Measurements from ENCODE around the gene CYB561D1.

CYB561D1 gene

DNA sequence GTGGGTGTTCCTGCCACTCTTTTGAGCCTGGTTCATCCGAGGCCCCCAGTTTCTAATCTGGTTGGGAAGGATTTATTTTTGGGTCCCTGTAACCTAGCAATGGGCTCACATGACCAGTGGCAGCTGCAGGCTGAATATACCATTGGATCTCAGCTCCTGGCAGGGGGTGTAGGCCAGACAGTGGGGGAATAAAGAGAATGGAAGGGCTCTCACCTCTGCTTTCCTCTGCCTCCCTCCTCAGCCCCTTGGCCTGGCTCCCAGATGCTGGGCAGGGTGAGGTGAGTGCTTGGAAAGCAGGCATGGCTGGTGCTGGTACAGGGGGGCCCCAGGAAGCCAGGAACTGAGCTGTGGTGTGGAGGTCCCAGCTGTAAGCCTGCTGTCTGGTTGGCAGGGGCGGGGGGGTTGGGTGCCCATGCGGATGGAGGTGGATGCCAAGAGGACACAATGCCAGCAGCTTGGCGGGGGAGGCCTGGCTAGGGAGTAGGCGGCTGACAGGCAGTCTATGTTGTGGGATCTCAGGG lies 42.1 kb downstream of the CYB561D1 start:
- peaks cover 4% of the 10 kb centered on the region for H3K4me1 ChIP-seq (ENCODE audit: control insufficient read depth, insufficient read depth, low read length)
- H3K36me3 ChIP-seq (ENCODE audit: control insufficient read depth, insufficient read depth, low read length) = no peaks in the 10 kb centered on the region
- H3K27me3 ChIP-seq (ENCODE audit: control insufficient read depth, insufficient read depth, low read length) = no peaks in the 10 kb centered on the region
- no peak overlapping the region for H3K9ac ChIP-seq (ENCODE audit: low read depth, low read length)
- no peak overlapping the region for H3K4me3 ChIP-seq (ENCODE audit: low read depth, low read length)
- H3K9me3 ChIP-seq (ENCODE audit: control insufficient read depth, insufficient read depth, low read length) = no peaks in the 10 kb centered on the region

DNA sequence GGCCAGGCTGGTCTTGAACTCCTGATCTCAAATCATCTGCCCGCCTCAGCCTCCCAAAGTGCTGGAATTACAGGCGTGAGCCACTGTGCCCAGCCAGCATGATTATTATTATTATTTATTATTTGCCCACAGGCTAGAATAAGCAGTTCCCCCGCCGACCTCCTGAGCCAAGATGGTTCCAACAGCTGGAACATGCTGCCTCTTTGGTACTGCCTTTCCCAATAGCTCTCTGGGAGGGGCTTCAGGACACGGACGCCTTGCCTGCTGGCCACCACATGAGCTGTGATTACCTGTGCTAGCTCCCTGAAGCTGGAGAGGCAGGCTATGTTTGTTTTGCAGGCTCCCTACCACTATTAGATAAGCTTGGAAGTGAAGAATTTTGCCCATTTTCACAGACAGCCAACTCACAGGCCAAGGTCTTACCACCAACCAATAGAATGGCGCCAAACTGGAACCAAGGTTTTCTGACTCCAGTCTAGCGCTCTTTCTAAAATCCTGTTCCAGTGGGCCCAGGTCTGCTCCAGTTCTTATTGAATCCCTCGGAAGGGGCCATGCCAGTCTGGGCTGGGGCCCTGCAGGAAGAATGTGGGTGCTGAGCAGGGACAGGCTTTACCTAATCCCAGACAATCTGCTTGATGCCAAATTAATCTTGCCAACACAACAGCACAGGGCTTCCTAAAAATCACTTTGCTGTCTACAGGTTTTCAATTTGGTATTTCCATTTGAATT lies 43.7 kb downstream of the CYB561D1 start:
- H3K27me3 ChIP-seq (ENCODE audit: control insufficient read depth, insufficient read depth, low read length) = no peaks in the 10 kb centered on the region
- no peaks in the 10 kb centered on the region for H3K9me3 ChIP-seq (ENCODE audit: control insufficient read depth, insufficient read depth, low read length)
- no peak overlapping the region for H3K9ac ChIP-seq (ENCODE audit: low read depth, low read length)
- no peak overlapping the region for H3K4me3 ChIP-seq (ENCODE audit: low read depth, low read length)
- no peaks in the 10 kb centered on the region for H3K36me3 ChIP-seq (ENCODE audit: control insufficient read depth, insufficient read depth, low read length)
- H3K4me1 ChIP-seq (ENCODE audit: control insufficient read depth, insufficient read depth, low read length) = peaks cover 4% of the 10 kb centered on the region

DNA sequence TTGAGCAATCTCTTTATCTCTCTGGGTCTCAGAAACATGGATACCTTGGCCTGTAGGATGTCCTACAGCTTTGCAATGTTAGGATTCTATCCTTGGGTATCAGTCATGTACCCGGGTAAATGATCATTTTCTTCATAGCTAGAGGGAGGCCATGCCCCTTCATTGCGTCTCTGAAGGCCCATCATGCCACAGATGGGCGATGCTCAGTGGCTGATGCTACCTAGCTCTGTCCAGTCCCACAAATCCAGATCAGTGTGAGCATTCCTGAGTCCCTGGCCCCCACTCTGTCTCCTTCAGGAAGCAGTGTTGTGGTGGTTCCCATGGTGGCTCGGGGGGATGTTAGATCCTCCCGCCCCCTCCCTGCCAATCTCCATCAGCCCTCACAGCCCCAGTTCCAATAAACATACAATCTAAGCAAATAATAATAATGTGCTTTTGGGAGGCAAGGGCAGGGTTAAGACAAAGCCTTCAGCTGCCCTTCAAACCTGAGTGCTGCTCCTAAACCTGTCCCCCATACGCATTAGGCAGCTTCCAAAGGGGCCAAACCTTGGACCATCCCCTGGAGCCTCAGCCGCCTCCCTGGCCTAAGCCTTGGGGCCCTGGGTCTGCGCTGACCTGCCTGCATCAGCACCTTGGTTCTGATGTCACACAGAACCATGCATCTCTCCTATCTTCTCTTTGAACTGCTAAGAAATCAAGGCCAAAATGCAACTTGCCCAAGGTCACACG lies 45.1 kb downstream of the CYB561D1 start:
- Histone ChIP-seq H3K4me1 (ENCODE audit: control insufficient read depth, insufficient read depth, low read length) (peaks cover 4% of the 10 kb centered on the region), H3K36me3 (ENCODE audit: control insufficient read depth, insufficient read depth, low read length) (no peaks in the 10 kb centered on the region), H3K27me3 (ENCODE audit: control insufficient read depth, insufficient read depth, low read length) (no peaks in the 10 kb centered on the region), H3K4me3 (ENCODE audit: low read depth, low read length) (no peak overlapping the region), H3K9me3 (ENCODE audit: control insufficient read depth, insufficient read depth, low read length) (no peaks in the 10 kb centered on the region), H3K9ac (ENCODE audit: low read depth, low read length) (no peak overlapping the region)

DNA sequence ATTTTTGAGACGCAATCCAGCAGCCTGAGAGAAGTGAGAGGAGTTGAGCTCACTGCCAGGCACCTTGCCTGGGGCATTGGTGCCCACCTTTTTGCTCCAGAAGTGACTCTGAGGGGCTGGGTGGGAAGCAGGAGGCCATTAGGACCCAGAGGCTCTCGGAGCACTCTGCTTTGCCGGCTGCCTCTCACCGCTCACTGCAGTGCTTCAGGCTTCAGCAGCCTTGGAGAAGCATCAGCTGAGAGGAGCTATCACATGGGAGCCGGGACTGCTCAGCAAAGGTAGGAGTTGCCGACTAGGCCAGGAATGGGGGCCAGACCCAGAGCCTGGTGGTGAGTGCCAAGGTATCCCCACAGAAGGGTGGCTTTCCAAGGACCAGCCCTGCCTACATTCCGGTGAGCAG lies 45.8 kb downstream of the CYB561D1 start, which contains the start of gene GPR61:
TSS of gene GPR61 (plus strand) at position 197 of the 400 bp plus-strand sequence. CDS start 3,151 bp downstream, outside the sequence.
- no peaks in the 10 kb centered on the region for H3K9me3 ChIP-seq (ENCODE audit: control insufficient read depth, insufficient read depth, low read length)
- H3K9ac ChIP-seq (ENCODE audit: low read depth, low read length) = peak within 1 kb of the TSS; percentile 12
- no peaks in the 10 kb centered on the region for H3K36me3 ChIP-seq (ENCODE audit: control insufficient read depth, insufficient read depth, low read length)
- H3K4me3 ChIP-seq (ENCODE audit: low read depth, low read length) = peak within 1 kb of the TSS; percentile 43
- no peaks in the 10 kb centered on the region for H3K27me3 ChIP-seq (ENCODE audit: control insufficient read depth, insufficient read depth, low read length)
- H3K4me1 ChIP-seq (ENCODE audit: control insufficient read depth, insufficient read depth, low read length) = peaks cover 4% of the 10 kb centered on the region

DNA sequence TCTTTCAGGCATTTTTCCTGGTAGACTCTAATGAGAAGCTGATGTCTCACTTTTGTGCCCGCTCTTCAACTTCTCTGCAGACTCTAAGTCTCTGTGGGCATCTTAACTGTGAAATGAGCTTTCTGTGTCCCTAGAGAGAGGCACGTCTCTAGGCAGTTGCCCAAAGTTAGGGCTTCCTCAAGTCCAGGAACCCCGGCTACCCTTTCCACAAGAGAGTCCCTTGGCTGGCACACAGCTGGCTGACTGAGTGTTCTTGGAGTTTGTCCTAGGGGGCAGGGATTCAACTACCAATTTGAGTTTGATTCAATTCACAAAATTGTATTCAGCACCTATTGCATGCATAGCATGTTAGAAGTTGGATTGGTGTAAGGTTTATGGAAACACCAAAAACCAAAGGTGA lies 47.2 kb downstream of the CYB561D1 start:
- Histone ChIP-seq H3K4me1 (ENCODE audit: control insufficient read depth, insufficient read depth, low read length) (peaks cover 4% of the 10 kb centered on the region), H3K4me3 (ENCODE audit: low read depth, low read length) (no peak overlapping the region), H3K9ac (ENCODE audit: low read depth, low read length) (no peak overlapping the region), H3K36me3 (ENCODE audit: control insufficient read depth, insufficient read depth, low read length) (no peaks in the 10 kb centered on the region), H3K9me3 (ENCODE audit: control insufficient read depth, insufficient read depth, low read length) (no peaks in the 10 kb centered on the region), H3K27me3 (ENCODE audit: control insufficient read depth, insufficient read depth, low read length) (no peaks in the 10 kb centered on the region)

DNA sequence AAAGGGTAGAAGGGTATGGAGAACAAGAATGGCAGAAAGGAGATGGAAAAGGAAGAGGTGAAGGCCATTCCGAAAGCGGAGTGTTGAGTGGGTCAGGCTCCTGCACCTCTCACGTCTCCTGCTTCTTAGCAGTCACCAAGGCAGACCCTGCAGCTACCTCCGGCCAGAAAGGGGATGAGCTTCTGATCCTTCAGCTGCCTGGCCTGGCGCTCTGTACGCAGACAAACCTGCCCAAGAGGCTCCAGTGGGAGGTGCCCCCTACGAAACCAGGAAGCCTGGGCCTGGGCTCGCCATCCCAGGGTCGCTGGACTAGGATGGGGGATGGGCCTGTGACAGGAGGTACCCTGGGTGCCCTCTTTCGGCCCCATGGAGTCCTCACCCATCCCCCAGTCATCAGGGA lies 48.8 kb downstream of the CYB561D1 start:
- no peaks in the 10 kb centered on the region for H3K36me3 ChIP-seq (ENCODE audit: control insufficient read depth, insufficient read depth, low read length)
- H3K4me1 ChIP-seq (ENCODE audit: control insufficient read depth, insufficient read depth, low read length) = peaks cover 9% of the 10 kb centered on the region
- H3K4me3 ChIP-seq (ENCODE audit: low read depth, low read length) = no peak overlapping the region
- no peaks in the 10 kb centered on the region for H3K9me3 ChIP-seq (ENCODE audit: control insufficient read depth, insufficient read depth, low read length)
- no peaks in the 10 kb centered on the region for H3K27me3 ChIP-seq (ENCODE audit: control insufficient read depth, insufficient read depth, low read length)
- no peak overlapping the region for H3K9ac ChIP-seq (ENCODE audit: low read depth, low read length)

DNA sequence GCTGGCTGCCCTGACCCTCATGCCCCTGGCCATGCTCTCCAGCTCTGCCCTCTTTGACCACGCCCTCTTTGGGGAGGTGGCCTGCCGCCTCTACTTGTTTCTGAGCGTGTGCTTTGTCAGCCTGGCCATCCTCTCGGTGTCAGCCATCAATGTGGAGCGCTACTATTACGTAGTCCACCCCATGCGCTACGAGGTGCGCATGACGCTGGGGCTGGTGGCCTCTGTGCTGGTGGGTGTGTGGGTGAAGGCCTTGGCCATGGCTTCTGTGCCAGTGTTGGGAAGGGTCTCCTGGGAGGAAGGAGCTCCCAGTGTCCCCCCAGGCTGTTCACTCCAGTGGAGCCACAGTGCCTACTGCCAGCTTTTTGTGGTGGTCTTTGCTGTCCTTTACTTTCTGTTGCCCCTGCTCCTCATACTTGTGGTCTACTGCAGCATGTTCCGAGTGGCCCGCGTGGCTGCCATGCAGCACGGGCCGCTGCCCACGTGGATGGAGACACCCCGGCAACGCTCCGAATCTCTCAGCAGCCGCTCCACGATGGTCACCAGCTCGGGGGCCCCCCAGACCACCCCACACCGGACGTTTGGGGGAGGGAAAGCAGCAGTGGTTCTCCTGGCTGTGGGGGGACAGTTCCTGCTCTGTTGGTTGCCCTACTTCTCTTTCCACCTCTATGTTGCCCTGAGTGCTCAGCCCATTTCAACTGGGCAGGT lies 49.5 kb downstream of the CYB561D1 start:
- no peak overlapping the region for H3K9ac ChIP-seq (ENCODE audit: low read depth, low read length)
- no peak overlapping the region for H3K4me3 ChIP-seq (ENCODE audit: low read depth, low read length)

DNA sequence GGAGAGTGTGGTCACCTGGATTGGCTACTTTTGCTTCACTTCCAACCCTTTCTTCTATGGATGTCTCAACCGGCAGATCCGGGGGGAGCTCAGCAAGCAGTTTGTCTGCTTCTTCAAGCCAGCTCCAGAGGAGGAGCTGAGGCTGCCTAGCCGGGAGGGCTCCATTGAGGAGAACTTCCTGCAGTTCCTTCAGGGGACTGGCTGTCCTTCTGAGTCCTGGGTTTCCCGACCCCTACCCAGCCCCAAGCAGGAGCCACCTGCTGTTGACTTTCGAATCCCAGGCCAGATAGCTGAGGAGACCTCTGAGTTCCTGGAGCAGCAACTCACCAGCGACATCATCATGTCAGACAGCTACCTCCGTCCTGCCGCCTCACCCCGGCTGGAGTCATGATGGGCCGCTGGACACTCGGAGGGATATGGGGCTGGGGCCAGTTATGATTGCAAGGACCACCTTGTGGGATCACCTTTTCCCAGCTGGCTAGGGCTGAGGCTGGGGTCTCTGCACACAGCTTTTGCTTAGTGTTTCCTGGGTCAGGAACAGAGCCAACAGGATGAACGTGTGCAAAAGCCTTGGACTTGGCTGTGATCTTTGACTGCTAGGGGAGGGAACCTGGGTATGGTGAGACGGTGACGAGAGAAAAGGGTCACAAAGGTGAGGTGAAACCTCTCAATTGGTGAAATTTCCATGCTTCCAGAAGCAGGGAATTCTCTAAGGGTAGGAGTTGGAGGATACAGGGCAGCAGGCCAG lies 50.3 kb downstream of the CYB561D1 start:
- H3K4me3 ChIP-seq (ENCODE audit: low read depth, low read length) = no peak overlapping the region
- H3K4me1 ChIP-seq (ENCODE audit: control insufficient read depth, insufficient read depth, low read length) = peaks cover 9% of the 10 kb centered on the region
- H3K9me3 ChIP-seq (ENCODE audit: control insufficient read depth, insufficient read depth, low read length) = no peaks in the 10 kb centered on the region
- no peaks in the 10 kb centered on the region for H3K36me3 ChIP-seq (ENCODE audit: control insufficient read depth, insufficient read depth, low read length)
- no peaks in the 10 kb centered on the region for H3K27me3 ChIP-seq (ENCODE audit: control insufficient read depth, insufficient read depth, low read length)
- H3K9ac ChIP-seq (ENCODE audit: low read depth, low read length) = no peak overlapping the region

More for the DNA sequence above, 49.5 kb downstream of the CYB561D1 start:
- peaks cover 9% of the 10 kb centered on the region for H3K4me1 ChIP-seq (ENCODE audit: control insufficient read depth, insufficient read depth, low read length)
- H3K27me3 ChIP-seq (ENCODE audit: control insufficient read depth, insufficient read depth, low read length) = no peaks in the 10 kb centered on the region
- no peaks in the 10 kb centered on the region for H3K9me3 ChIP-seq (ENCODE audit: control insufficient read depth, insufficient read depth, low read length)
- no peaks in the 10 kb centered on the region for H3K36me3 ChIP-seq (ENCODE audit: control insufficient read depth, insufficient read depth, low read length)

DNA sequence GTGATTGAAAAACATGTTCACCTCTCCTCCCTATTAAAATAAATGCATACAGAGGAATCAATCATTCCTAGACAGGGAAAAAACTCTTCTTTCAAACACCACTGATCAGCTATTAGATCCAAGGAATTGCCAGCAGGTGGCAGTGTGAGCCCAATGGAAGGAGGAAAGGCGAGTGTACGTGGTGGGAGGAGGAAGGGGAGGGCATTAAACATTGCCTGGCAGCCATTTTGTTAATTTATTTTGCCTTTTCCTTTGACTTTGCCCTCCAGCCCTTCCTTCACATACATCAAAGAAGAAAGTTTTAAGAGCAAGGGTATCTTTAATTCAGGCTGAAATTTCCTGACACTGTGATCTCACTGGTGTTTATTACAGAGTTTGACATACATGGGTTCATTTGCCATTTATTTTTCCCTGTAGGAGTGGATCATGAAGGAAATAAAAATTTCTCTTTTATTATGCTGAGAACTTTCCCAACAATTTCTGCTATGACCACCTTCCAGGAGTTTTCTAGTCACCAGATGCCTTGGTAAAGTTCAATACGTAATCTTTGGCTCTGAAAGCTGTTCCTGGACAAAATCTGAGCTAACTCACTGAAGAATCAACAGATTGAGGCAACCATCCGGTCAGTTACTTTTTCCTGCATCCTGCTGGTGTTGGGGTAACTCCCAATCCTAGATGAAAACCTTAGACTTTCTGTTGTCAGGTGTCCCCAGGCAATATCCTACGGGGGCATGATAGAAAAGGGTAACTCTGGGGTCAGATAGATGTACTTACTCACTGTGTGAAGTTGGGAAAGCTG lies 52.6 kb downstream of the CYB561D1 start:
- peaks cover 5% of the 10 kb centered on the region for H3K4me1 ChIP-seq (ENCODE audit: control insufficient read depth, insufficient read depth, low read length)
- H3K4me3 ChIP-seq (ENCODE audit: low read depth, low read length) = peak overlapping the region; percentile 94
- H3K9ac ChIP-seq (ENCODE audit: low read depth, low read length) = peak overlapping the region; percentile 62
- no peaks in the 10 kb centered on the region for H3K9me3 ChIP-seq (ENCODE audit: control insufficient read depth, insufficient read depth, low read length)
- H3K27me3 ChIP-seq (ENCODE audit: control insufficient read depth, insufficient read depth, low read length) = no peaks in the 10 kb centered on the region
- H3K36me3 ChIP-seq (ENCODE audit: control insufficient read depth, insufficient read depth, low read length) = no peaks in the 10 kb centered on the region

DNA sequence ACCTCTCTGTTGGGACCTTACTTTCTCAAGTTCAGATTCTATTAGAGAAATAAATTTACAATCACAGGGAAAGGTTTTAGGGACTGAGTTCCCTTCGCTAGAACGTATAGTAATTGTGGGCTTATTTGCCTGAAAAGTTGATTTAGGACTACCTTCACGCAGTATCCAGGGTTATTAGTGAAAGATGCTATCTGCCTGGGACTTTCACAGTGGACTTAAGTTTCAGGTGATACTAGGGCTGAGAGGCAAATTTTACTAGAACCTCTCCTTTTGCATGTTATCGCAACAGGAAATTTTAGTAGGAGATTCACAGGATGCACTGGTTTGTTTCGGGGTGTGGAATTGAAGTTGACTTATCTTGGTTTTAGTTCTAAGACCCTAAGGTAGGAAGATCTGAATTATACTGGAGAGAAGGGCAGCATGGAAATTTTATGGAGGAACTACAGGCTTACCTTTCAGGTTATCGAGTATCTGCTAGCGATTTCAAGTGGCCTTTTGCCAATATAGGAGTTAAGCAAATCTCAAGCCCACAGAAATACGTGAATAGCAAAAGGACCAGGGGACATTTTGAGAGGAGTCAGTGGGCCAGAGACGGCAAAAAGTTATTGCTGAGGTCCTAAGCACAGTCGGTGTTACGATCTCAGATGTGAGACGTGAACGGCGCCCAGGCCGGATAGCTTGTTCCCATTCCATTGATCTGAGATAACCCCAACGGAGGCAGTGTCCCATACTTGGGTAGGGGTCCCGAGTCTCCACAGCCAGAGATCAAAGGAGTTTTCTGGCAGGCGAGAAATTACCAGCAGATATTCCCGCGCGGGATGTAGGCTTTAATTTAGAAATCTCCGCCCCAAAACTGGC lies 53.8 kb downstream of the CYB561D1 start:
- H3K36me3 ChIP-seq (ENCODE audit: control insufficient read depth, insufficient read depth, low read length) = no peaks in the 10 kb centered on the region
- H3K27me3 ChIP-seq (ENCODE audit: control insufficient read depth, insufficient read depth, low read length) = no peaks in the 10 kb centered on the region
- H3K4me1 ChIP-seq (ENCODE audit: control insufficient read depth, insufficient read depth, low read length) = peaks cover 5% of the 10 kb centered on the region
- H3K9me3 ChIP-seq (ENCODE audit: control insufficient read depth, insufficient read depth, low read length) = no peaks in the 10 kb centered on the region
- peak overlapping the region; percentile 94 for H3K4me3 ChIP-seq (ENCODE audit: low read depth, low read length)
- H3K9ac ChIP-seq (ENCODE audit: low read depth, low read length) = peak overlapping the region; percentile 75
